NCI-H526 treated with DMSO at 0.1 percent for 48 hours (cell line): ENCODE results near the gene TNFSF8.
A peak's percentile ranks its signal among the peaks of the same experiment; 100 is the strongest.

Experiments
- DNase-seq: peaks from one replicate; lab custom pipeline; 2025; lab: John Stamatoyannopoulos, UW

TNFSF8 gene

DNA sequence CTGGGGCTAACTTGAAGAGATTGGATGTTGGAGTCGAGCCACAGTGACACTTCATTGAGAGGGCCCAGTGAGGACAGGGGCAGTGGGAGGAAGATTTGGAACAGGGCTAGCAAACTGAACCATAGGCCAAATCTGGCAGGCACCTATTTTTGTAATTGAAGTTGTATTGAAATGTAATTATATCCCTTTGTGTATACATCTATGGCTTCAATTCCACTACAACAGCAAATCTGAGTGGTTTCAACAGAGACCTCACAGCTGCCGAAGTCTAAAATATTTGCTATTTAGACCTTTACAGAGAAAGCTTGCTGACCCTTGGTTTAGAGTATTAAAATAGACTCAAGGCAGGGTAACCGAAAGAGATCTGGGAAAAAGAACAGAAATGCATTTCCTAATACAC is 4.7 kb upstream of the TNFSF8 start:
- no peak for DNase-seq

DNA sequence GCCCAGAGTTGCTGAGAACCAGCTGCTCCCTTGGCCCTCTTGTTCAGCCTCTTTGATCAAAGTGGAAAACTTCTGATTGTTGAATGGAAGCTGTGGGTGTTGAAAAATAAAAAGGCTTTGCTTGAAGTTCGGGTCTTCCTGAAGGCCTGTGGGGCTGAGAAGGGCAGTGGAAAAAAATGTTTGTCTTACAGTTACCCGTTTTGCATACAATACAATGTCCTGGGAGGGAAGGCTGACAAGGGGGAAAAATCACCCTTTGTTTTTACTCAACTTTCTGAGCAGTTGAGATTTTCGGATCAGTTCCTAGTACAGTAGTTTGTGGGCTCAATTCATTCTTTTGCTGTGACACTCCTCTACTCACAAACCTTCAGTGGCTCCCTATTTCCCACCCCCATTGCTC is 2.1 kb upstream of the TNFSF8 start:
- peak; percentile 45 for DNase-seq

DNA sequence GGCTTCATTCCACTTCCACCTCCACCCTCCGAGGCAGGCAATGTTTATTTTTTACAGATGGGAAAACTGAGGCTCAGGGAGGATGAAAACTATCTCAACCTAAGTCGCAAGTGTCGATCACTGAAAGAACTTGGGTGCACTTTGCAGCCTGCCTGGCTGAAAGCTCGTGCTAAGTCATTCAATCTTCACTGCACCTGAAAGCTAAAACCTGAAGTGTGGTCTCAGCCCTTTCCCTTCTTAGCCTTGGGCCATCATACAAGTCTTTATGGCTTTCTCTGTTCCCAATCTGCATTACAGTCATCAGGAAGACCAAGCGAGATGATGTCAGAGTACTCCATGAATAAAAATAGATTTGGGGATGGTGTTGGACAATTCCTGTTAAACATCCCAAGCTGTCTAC is 1.0 kb upstream of the TNFSF8 start:
- DNase-seq: no peak

DNA sequence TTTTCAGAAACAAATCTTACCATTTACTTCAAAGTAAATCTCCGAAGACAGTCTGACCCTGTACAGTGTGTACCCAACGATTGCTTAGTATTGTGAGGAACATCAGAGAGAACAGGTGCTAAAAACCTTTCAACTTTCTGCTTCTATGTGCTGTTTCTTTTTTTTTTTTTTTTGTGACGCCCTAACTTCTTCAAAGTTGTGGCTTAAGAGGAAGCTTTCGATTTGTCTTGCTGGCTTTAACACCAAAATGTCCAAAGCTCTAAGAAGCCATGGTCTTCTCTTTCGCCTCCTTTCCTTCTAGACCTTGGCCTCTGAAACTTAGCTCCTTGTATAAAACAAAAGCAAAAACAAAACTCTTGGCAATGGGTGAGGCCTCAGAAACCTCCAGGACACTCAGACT is 1.2 kb downstream of the TNFSF8 start:
- no peak for DNase-seq

DNA sequence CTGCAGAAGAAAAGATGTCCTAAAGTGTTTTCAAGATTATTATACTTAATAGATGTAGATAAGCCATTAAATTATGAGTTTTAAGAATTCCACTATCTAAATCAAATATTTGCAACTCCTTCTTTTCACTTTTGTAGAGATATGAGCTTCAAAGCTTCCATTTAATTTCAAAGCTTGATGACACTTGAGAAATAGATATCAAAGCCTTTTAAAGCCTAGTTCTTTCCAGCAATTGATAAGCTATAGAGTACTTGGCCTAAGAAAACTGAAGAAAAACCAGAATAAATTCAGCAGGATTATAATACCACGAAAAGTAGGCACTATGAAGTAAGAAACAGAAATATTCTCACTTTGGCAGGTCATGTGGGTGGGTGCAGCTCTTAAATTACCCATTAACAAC is 1.7 kb downstream of the TNFSF8 start:
- no peak for DNase-seq

DNA sequence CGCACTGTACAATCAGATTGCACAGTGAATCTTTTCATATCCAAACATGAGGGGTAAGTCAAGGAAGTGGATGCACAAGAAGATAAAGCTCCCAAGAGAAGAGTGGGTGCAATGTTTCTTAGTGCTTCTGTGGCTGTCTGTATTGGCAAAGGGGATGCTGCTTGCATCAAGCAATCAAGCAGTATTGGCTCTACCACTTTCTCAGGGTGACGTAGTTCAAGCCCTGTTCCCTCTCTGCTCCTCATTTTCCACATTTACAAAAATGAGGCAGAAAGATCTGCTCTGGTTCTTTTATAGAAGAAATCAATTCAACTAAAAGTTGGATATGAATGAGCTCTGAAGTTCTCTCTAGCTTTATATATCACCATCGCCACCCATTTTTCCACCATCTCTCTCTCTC is 2.3 kb downstream of the TNFSF8 start:
- peak; percentile 17 for DNase-seq

DNA sequence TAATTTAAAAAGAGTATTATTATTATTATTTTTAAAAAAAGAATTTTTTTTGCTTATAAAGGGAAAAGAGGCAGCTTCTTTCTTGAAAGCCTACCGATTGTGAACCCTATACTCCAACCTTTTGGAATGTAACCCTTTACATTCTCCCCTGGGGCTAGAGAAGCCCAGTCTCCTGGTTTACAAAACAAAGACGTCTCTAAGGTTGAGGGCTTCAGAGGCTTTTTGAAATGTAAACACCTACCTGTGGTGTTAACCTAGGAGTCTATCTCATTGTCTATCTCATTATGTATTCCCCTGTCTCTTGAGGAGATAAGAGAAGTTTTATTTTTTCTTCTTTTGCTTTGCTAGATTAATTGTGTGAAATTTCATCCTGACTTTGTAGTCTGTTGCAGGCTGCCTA is 4.7 kb downstream of the TNFSF8 start:
- DNase-seq: peak; percentile 75

DNA sequence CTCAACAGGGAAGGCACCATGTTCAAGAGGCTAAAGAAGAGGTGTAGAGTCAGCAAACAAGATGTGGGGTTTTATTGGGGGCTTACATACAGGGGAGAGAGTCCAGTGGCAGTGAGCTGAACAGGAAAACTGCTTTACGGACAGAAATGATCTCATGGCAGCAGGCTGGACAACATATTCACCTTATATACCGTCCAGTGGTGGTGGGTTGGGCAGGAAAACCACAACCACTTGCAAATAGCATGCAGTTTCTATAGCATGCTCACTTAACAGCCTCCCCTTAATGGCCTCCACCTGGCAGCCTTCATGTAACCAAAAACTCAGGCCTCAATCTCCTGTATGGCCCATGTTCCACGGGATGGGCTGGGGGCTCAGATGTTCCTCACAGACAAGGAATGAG is 5.4 kb downstream of the TNFSF8 start:
- DNase-seq: no peak

- DNase-seq: no peak
These were observed 6.1 kb downstream of the TNFSF8 start for GRCh38 chr9:114924327-114924726.

GRCh38 chr9:114923918-114924317 is 6.5 kb downstream of the TNFSF8 start:
- DNase-seq: no peak

DNA sequence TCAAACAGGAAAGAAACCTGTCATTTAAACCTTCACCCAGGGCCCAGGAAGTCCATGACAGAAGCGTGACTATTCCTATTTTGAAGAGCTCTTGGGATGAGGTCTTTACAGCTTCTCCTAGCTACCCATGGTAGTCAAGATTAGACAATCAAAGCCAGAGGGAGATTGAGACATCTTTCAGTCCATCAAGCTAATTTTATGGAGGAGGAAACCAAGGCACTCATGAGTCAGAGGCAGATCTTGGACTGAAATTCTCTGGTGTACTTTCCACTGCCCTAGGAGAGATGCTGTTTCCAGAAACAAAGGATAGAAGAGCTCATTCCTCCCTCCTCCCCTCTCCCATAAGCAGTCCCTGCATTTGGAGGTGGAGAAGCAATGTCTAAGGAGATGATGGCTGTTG is 9.2 kb downstream of the TNFSF8 start:
- no peak for DNase-seq

- DNase-seq: peak; percentile 42
These were observed 10.8 kb downstream of the TNFSF8 start for GRCh38 chr9:114919611-114920010.

DNA sequence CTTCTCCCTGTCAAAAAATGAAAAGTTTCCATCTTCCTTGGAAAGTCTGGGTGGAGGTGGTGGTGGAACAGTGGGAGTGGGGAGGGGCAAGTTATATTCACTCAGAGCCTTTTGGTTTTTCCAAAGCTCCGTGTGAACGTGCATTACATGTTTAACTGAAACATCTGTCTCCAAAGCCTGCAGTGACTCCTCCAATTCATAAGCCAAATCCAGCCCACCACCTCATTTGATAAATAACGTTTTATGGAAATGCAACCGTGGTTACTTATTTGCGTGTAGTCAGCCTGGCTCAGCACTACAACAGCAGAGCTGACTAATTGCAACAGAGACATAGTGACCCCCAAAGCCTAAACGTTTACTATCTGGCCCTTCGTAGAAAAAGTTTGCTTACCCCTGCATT is 13.9 kb downstream of the TNFSF8 start:
- peak; percentile 95 for DNase-seq

DNA sequence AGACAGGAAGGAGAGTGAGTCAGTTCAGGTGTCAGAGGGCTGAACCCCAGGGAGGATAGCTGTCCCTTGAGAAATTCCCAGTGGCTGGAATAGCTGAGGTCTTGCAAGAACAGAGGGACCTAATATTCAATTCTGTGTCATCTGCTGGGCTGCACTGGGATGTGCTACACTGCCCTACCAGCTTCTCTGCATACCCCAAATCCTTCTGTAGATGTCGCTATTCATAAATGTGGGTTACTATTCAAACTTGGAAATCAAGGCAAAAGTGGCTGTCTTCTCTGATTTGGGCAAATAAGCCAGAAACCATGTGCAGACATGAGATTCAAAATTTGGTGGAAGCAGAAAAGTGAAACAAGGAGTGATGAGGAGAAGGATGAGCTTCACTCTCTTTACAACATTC is 16.3 kb downstream of the TNFSF8 start:
- no peak for DNase-seq

DNA sequence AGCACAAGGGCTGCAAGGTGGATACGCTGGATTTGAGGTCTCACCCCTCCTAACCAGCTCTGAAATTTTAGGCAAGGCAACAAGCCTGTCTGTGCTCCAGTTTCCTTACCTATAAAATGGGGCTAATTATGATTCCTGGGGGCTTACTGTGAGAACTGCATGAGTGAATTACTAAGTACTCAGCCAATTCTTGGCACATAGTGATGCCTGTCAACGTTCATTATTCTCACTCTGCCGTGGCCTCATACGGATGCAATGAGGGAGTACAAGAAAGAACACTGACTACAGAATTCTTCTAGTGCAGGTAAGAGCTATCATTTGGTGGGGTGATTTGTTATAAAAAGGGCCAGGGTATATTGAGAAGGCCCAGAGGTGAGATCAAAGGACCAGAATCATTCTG is 16.7 kb downstream of the TNFSF8 start:
- DNase-seq: no peak

DNA sequence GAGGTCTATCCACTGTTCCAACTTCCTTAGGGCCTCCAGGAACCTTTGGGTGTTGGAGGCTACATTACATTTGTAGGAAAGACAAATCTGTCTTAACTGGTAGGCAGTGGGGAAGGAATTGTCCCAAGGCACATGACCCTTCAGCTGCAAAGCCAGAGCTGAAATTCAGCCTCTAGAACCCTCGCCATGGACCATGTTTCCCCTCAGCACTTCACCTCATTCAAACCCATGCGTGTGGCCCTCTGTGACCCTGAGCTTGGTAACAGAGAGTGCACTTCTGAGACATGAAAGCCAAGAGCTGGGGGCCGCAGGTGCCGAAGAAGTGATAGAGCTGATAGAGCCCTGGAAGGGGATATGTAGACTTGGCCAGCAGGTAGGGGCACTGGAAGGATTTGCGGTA is 17.2 kb downstream of the TNFSF8 start:
- DNase-seq: no peak

DNA sequence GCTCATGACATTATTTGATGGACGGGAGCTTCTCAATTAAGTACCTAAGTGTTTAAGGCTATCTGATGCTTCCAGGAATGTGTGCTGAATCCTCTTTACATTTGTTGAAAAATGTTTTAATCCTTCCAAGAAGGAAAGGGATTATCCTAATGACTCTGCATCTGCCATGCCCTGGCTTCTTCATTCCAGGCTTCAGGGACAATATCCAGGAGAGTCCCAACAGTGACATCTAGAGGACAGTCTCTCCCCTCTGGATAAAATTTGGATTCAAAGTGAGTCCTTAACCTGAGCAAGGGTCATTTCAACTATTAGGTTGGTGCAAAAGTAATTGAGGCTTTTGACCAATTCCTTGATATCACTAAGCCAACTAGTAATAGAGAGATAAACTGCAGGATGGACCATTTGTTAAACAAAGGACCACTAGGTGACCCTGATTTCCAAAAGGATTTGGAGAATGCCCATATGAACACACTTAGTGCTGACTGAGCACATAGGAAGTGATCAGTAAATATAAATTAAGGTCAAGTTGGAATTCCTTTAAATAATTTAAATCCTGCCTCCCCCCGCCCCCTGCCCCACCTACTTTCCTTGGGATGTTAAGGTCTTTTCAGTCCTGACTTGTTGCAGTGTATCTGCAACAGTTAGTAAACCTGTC is 19.1 kb downstream of the TNFSF8 start:
- DNase-seq: peak; percentile 23

DNA sequence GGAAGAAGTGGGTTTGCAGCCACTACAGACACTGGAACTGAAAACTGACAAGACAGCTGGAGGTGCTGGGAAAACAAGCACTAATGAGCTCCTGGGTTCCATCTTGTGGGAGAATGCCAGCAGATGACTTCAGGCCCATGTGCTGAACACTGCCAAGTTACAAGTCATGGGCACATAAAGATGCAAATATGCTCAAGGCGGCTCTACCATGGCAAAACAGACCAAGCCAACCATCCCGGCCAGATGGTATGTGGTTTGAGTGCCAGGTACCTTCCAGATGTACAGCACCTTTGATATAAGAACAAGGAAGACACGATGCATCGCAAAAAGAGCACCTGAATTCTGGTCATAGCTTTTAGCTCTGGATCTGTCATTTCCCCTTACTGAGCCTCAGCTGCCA is 19.9 kb downstream of the TNFSF8 start:
- DNase-seq: peak; percentile 26

DNA sequence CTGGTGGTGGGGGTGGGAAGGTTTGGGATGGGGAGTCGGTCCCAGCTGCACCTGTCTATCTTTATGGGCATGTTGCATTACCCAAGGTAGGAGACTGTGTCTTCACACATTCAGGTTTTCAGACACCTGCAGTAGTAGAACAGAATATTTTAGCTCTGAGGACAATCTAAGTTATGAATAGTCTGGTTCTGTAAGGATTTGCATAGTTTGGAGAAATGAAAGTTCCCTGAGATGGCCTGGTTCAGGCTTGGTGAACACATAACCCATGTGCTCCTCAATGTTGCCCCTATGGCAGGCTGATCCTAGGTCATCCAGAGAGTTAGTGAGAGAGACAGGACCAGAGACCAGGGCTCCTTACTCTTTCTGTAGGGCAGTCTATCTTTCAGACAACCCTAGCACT is 20.7 kb downstream of the TNFSF8 start:
- peak; percentile 51 for DNase-seq

- no peak for DNase-seq
These were observed 21.5 kb downstream of the TNFSF8 start for GRCh38 chr9:114908805-114909448.

- DNase-seq: peak; percentile 97
These were observed 22.2 kb downstream of the TNFSF8 start for GRCh38 chr9:114908104-114908622.

GRCh38 chr9:114906922-114907571 is 23.3 kb downstream of the TNFSF8 start:
- DNase-seq: peak; percentile 47

DNA sequence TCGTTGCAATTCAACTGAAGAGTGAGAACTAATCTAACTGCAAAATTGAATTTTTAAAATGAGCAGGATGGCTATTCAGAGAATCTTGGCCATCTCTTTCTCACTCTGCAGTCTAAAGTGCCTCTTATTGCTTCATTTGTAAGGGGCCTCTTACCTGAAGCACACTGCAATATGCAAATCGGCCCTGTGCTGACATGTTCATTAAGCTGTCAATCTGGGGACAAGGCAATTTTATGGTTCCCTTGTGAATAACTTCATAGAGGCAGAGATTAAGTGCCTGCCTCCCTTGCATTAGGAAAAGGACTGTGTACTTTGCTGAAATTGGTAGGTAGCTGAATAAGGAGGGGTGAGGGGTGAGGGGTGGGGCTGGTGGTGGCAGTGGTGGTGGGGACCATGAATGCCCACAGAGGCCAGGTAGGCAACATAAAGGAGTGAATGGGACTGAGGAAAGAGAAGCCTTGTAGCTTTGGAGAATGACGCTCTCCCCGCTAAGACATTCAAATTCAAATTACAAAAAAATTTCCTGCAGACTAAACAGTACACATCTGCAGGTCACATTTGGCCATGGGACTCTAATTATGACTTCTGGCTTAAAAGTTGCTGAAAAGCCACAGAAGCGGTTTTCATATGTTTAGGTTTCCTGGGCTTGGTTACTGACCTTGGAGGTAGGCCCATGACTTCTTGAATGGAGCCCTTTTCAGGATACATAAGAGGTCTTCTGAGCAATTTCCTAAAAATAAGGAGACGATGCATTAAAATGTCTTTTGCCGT is 25.0 kb downstream of the TNFSF8 start:
- peak; percentile 75 for DNase-seq
